Right forelimb (tissue), 1 donor: ENCODE results near the gene RCL1.

ENCODE experiments used
- DNase-seq: peaks from one replicate; pipeline ENCODE4 v3.0.0-alpha.2; 2018

The RCL1 gene

DNA sequence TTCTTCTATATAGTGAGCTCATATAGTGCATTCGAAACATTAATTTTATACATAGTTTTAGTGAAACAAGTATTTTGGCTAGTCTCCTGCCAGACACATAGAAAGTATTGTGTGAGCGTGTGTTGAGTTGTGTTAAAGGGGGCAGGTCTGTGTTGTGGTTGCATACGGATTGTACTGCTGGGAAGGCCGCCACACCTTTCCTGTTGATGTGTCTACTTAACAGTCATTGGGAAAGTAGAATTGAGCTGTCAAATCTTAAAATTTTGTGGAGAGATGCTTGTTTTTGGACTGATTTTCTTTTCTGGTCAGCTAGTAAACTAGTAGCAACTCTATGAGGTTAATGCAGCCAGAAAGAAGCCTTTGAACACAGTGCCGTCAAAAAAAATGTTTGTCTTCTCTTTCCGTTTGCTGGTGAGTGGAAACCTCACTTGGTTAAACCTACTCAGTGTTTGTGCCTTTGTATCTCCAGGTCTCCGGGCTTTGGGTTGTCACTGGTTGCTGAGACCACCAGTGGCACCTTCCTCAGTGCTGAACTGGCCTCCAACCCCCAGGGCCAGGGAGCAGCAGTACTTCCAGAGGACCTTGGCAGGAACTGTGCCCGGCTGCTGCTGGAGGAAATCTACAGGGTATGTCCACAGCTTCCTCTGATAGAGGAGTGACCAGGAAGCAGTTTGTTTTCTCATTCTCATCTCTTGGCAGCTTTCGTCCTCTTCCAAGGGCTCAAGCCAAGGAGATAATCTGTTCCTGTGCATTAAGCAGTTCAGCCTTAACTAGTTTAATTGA, 51.5 kb downstream of the RCL1 start:
- DNase-seq: no peak

DNA sequence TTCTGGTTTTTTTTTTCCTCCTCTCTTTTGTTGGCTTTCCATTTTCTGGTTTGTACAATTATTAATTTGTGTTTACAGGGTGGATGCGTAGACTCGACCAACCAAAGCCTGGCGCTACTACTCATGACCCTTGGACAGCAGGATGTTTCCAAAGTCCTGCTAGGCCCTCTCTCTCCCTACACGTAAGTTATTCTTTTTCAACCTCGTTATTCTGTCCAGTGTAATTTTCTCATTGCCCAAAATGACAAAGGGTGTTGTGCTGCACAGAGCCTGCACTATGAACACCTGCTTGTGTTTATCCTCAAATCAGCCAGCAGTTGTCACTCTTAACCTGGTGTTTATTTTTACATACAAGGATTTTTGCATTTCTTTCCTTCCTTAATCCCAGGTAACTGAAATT, 56.6 kb downstream of the RCL1 start:
- no peak for DNase-seq

GRCh38 chr9:4850603-4851310, 58.0 kb downstream of the RCL1 start:
- no peak for DNase-seq

GRCh38 chr9:4852419-4852818, 59.7 kb downstream of the RCL1 start:
- no peak for DNase-seq

GRCh38 chr9:4854265-4854590, 61.5 kb downstream of the RCL1 start:
- DNase-seq: no peak

- DNase-seq: peak; percentile 60
Measured at GRCh38 chr9:4855841-4856240, 63.1 kb downstream of the RCL1 start.

DNA sequence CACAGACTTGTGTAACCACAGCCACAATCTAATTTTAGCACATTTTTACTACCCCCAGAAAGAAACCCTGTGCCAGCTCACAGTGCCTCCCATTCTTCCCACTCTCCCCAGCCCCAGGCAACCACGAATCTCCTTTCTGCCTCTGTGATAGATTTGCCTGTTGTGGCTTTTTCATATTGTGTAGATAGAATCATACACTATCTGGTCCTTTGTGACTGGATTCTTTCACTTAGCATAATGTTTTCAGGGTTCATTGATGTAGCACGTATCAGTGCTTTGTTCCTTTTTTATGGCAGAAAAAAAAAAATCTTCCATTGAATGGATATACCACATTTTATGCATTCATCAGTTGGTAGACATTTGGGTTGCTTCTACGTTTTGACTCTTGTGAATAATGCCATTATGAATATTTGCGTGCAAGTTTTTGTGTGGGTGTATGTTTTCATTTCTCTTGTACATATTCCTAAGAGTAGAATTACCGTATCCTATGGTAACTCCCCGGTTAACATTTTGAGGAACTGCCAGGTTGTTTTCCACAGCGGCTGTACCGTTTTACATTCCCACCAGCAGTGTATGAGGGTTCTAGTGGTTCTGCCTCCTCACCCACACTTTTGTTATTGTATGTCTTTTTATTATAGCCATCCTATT, 64.5 kb downstream of the RCL1 start:
- DNase-seq: no peak

- DNase-seq: no peak
Measured at GRCh38 chr9:4859035-4859434, 66.3 kb downstream of the RCL1 start.

GRCh38 chr9:4860383-4860782, 67.6 kb downstream of the RCL1 start:
- DNase-seq: no peak

DNA sequence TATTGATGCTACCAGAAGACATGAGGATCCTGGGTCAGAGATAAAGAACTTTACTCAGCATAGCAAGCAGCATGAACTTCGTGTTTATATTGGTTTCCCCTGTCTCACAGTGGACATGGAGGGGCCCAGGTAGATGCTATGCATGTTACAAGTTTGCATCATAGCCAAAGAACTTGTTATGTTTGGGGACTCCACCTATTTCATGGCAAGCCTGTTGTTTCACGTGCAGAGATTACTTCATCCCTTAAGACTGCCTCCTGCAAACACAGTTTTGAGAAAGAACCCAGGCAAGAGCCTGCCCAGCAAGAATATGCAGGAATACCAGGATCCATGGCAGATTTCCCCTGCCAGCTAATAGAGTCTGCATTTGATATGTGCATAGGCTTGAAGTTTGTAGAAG, 68.4 kb downstream of the RCL1 start:
- no peak for DNase-seq

GRCh38 chr9:4861736-4862451, 69.2 kb downstream of the RCL1 start:
- no peak for DNase-seq

DNA sequence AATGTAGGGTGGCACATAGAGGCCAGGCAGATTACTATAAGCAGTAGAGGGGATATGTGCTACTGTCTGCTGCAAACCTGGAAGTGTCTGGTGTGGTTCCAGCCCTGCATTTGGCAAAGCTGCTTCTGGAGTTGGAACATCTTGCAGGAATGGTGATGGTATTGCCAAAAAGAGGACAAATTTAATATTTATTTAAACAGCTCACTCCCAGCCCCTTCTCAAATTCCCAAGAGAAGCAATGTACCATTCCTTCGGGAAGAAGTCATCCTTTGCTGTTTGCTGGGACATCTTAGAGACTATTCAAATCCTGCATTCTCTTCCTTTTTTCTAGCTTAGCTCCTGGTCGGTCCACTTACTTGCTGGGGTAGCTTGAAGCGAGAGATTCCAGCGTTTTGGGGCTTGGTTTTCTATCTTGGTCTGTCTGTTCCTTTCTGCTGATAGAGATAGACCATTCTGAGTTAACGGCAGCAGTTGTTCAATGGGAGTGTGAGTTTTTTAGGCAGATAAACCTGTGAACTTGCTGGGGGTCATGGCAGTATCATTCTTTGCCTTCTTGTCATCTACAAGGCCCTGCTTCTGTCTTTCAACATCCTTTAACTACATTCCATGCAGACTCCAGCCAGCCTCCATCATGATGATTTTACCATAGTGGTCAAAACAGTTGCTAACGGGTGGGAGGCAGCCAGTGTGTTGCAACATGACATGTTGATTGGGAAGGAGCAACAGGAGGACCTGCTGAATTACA, 69.9 kb downstream of the RCL1 start:
- DNase-seq: no peak

GRCh38 chr9:4864234-4864661, 71.5 kb downstream of the RCL1 start:
- DNase-seq: no peak

GRCh38 chr9:4864698-4865097, 72.0 kb downstream of the RCL1 start:
- no peak for DNase-seq

DNA sequence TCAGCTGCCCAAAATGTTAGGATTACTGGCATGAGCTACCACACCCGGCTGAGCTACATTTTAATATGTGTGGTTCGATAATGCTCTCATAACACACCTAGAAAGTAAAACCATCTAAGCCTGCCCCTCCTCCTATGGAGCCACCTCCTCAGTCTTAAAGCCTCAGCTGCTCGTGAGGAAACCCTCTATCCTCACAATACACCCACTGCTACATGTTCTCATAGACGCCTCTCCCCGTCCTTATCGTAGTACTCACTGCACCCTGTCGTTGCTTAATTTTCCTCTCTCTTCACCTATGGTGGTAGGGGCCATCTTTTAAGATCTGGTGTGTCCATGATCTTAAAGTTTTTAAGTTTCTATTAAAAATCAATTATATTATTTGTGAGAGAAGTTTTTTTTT, 72.9 kb downstream of the RCL1 start:
- no peak for DNase-seq

DNA sequence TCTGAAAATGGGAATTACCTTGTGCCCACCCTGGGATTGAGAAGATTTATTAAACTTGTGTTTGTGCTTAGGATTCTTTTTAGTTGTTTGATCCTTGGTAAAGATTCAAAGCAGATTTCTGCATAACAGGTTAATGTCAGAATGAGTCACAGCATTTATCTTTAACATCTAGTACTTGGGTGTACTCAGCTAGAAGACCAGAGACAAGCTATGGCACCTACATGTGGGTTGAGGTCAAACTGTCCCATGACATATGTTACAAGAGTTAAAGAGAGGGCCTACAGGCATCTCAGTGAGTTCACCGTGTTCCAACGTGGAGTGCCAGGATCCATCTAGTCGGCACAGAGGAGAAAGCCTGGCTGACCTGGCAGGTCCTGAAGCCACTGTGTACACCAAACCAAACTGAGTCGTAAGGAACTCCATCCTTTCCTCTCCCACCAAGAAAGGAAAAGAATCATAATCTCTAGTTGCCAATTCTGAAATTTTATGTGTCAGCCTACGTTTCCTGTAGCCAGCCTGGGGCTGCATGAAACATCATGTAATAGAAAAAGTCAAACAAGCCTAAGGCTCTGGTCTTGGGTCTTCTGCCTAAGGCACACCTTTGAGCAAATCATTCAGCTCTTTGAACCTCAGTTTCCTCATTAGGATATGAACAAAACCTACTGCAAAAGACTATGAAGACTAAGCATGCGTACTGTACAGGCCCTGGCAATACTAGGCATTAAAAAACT, 73.7 kb downstream of the RCL1 start:
- no peak for DNase-seq

- DNase-seq: no peak
Measured at GRCh38 chr9:4873066-4873465, 80.3 kb downstream of the RCL1 start.

GRCh38 chr9:4875559-4875958, 82.8 kb downstream of the RCL1 start:
- no peak for DNase-seq

DNA sequence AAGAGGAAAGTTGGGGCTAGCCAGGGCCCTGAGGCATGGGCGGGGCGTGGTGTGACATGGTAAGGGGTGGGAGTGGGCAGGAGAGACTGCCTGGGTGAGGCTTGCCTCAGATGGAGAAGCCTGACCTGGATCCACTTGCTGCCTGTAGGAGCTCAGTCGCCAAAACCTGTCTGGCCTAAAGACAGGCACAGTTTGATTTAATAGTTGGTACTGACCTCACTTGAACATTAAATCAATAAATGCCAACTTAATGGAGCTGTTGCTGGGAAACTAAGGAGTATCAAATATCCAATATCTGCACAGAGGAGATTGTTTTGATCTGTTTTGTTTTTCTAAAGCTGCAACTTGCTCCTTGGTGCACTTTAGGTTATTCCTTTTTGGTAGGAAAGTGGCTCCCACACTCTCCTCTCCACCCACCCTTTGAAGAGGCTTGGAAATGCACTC, 86.4 kb downstream of the RCL1 start:
- DNase-seq: no peak

- no peak for DNase-seq
Measured at GRCh38 chr9:4883326-4883873, 90.7 kb downstream of the RCL1 start.

- DNase-seq: no peak
Measured at GRCh38 chr9:4886698-4887097, 94.0 kb downstream of the RCL1 start.

- no peak for DNase-seq
Measured at GRCh38 chr9:4887556-4887955, 94.8 kb downstream of the RCL1 start.
